Neural cell (in vitro differentiated cells): Measurements from ENCODE around the gene CIZ1. TPM values are rescaled to one million over a fixed set of nuclear protein-coding genes. Genes with fewer than 3 reads are reported as not detected.

ENCODE experiments used
- H2AFZ ChIP-seq: fragments of 200-600, 300-800 bp; sonication (generic), shearing (Covaris generic); 2 replicates; pipeline ENCODE4 v1.6.0; 2014; ENCODE audit warnings: low read depth, mild to moderate bottlenecking, antibody characterized with exemption, low read length, moderate library complexity
- H3F3A ChIP-seq: fragments of 200-600 bp; shearing (Covaris generic); 2 replicates; pipeline ENCODE4 v1.6.1; 2016; ENCODE audit warnings: mild to moderate bottlenecking, moderate library complexity, mixed read lengths, antibody characterized with exemption, low read length; ENCODE audit not compliant: insufficient read depth, poor library complexity, severe bottlenecking
- H3K27ac ChIP-seq: fragments of 200-600, 300-800 bp; sonication (generic), shearing (Covaris generic); 2 replicates; pipeline ENCODE4 v1.5.1; 2014; ENCODE audit warnings: mild to moderate bottlenecking, low read length, moderate library complexity
- H3K27me3 ChIP-seq: fragments of 300-800, 200-600 bp; sonication (generic), shearing (Covaris generic); 2 replicates; pipeline ENCODE4 v1.6.0; 2014; ENCODE audit warnings: mild to moderate bottlenecking, low read depth, low read length, moderate library complexity; ENCODE audit not compliant: insufficient read depth
- H3K36me3 ChIP-seq: fragments of 300-800, 200-600 bp; sonication (generic), shearing (Covaris generic); 2 replicates; pipeline ENCODE4 v1.5.1; 2014; ENCODE audit warnings: mild to moderate bottlenecking, antibody characterized with exemption, low read length, moderate library complexity; ENCODE audit not compliant: insufficient read depth
- H3K4me2 ChIP-seq: fragments of 300-800, 200-600 bp; sonication (generic), shearing (Covaris generic); 2 replicates; pipeline ENCODE4 v1.6.0; 2014; ENCODE audit warnings: mild to moderate bottlenecking, low read length
- H3K4me3 ChIP-seq: fragments of 300-800, 200-600 bp; sonication (generic), shearing (Covaris generic); 2 replicates; pipeline ENCODE4 v1.5.1; 2014; ENCODE audit warnings: mild to moderate bottlenecking, low read length, moderate library complexity
- H3K79me2 ChIP-seq: fragments of 200-600 bp; shearing (Covaris generic); replicated peaks from 2 replicates; pipeline ENCODE4 v1.6.0; 2014; ENCODE audit warnings: mild to moderate bottlenecking, low read length, moderate library complexity; ENCODE audit not compliant: insufficient read depth
- H3K9ac ChIP-seq: fragments of 300-800, 200-600 bp; sonication (generic), shearing (Covaris generic); 2 replicates; pipeline ENCODE4 v1.6.1; 2016; ENCODE audit warnings: mild to moderate bottlenecking, low read length, mixed read lengths
- H3K9me2 ChIP-seq: fragments of 200-600 bp; shearing (Covaris generic); 2 replicates; pipeline ENCODE4 v1.6.1; 2016; ENCODE audit warnings: mild to moderate bottlenecking, low read length, mixed read lengths; ENCODE audit not compliant: insufficient read depth
- H3K9me3 ChIP-seq: fragments of 200-600, 300-800 bp; sonication (generic), shearing (Covaris generic); 2 replicates; pipeline ENCODE4 v1.6.1; 2016; ENCODE audit warnings: mild to moderate bottlenecking, mixed run types, low read length, moderate library complexity, mixed read lengths
- H4K20me1 ChIP-seq: fragments of 200-600 bp; shearing (Covaris generic); 2 replicates; pipeline ENCODE4 v1.6.1; 2016; ENCODE audit warnings: mild to moderate bottlenecking, mixed run types; ENCODE audit not compliant: insufficient read depth
- EP300 ChIP-seq: fragments of 450-650 bp; conservative IDR thresholded peaks from 2 replicates; pipeline ENCODE4 v1.6.1; 2014; ENCODE audit warnings: antibody characterized with exemption, mild to moderate bottlenecking, moderate library complexity; ENCODE audit not compliant: poor library complexity, severe bottlenecking
- EZH2 ChIP-seq: fragments of 200-600, 300-800 bp; shearing (Covaris generic), sonication (generic); IDR thresholded peaks from 2 replicates; pipeline ENCODE4 v1.6.1; 2014; ENCODE audit warnings: antibody characterized with exemption, low read length, borderline replicate concordance, mild to moderate bottlenecking; ENCODE audit not compliant: insufficient read depth, poor library complexity, severe bottlenecking
- POLR2AphosphoS5 ChIP-seq: IDR thresholded peaks from 2 replicates; pipeline ENCODE4 v1.6.1; 2012
- REST ChIP-seq: IDR thresholded peaks from 2 replicates; pipeline ENCODE4 v1.6.1; 2012; ENCODE audit warnings: borderline replicate concordance
- SMC3 ChIP-seq: fragments of 450-650 bp; conservative IDR thresholded peaks from 2 replicates; pipeline ENCODE4 v1.6.1; 2014; ENCODE audit warnings: antibody characterized with exemption, mild to moderate bottlenecking, moderate library complexity; ENCODE audit not compliant: poor library complexity
- TAF1 ChIP-seq: IDR thresholded peaks from 2 replicates; pipeline ENCODE4 v1.6.1; 2012; ENCODE audit warnings: low read depth
- polyA plus RNA-seq: library from polyadenylated mRNA; depleted of rRNA; stranded (reverse); fragments of >200 nt; gene quantifications from 2 replicates; pipeline ENCODE4 v1.2.3, GENCODE V29; 2014

Gene CIZ1
- polyA plus RNA-seq, 1 donor from 2014 or later: 25.6 TPM

DNA sequence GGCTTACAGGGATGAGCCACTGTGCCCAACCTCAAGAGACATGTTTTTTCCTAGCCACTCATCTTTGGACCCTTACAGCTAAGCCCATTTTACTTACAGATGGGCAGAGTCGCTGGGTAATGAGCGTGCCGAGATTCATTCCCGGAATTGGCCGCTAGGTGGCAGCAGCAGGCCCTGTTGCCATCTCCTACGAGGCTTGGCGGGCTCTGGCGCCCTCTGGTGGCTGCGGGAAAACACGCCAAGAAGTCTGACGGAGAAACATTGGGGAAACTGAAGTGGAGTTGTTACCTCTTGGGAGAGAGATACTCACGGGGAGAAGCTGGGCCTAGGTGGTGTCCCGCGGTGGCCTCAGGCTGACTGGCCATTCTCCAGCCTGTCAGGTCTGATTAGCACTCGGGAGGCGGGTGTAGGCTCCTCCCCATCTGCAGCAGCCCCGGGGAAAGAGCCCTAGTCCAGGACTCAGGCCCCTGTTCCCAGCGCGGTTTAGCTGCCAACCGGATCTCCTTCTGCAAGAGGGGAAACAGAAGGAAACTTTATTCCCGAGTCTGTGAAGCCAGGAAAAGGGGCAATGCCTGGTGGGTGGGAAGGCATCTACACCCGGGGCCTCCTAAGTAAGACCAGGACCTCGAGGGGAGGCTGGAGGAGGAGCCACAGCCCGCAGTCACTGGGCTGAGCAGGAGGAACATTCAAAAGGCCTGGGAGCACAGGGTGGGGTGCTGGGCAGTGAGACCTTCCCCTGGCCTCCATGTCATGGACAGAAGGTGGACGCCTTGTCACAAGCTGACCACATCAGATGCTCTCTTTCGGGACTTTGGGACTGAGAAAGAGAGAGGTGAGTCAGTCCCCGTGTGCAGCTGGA lies 73.5 kb downstream of the CIZ1 start (continued):
- no peak for TF ChIP-seq TAF1
- TF ChIP-seq POLR2AphosphoS5: no peak

DNA sequence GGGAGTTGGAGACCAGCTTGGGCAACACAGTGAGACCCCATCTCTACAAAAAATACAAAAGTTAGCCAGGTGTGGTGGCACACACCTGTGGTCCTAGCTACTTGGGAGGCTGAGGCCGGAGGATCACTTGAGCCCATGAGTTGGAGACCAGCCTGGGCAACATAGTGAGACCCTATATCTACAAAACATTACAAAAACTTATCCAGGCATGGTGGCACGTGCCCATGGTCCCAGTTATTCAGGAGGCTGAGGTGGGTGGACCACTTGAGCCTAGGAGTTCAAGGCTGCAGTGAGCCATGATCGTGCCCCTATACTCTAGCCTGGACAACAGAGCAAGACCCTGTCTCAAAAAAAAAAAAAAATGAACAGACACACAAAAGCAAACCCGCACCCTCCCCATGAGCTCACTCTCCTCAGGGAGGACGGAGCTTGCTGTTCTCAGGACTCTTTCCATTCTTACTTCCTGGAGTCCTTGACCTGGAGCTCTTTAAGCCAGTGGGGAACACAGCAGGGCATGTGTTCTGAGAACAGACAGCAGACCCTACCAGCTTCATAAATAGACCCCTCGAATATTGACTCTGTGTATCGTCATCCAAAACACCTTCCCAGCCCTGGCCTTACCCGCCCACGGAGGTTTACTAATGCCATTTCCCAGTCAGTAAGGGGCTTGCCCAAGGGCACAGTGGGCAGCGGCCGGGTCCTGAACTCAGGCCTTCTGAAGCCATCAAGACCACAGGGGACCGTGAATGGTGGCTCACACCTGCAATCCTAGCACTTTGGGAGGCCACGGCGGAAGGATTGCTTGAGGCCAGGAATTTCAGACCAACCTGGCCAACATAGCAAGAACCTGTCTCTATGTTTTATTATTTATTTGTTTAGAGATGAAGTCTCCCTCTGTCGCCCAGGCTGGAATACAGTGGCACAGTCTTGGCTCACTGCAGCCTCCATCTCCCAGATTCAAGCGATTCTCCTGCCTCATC lies 75.0 kb downstream of the CIZ1 start:
- Histone ChIP-seq H3K27me3 (no peaks in the 10 kb centered on the region), H3K9me3 (no peaks in the 10 kb centered on the region), H2AFZ (no peak overlapping the region), H3K4me2 (no peak overlapping the region), H3K4me3 (no peak overlapping the region), H3K9ac (no peak overlapping the region), H3K9me2 (no peaks in the 10 kb centered on the region), H3F3A (no peaks in the 10 kb centered on the region), H4K20me1 (no peaks in the 10 kb centered on the region), H3K36me3 (no peaks in the 10 kb centered on the region), H3K27ac (no peak overlapping the region), H3K79me2 (no peaks in the 10 kb centered on the region)
- TF ChIP-seq EP300: no peak
- no peak for TF ChIP-seq POLR2AphosphoS5
- TF ChIP-seq REST: no peak
- TF ChIP-seq EZH2: no peak
- TF ChIP-seq SMC3: no peak
- no peak for TF ChIP-seq TAF1

Other genes starting within 250 kb of the CIZ1 start
- gene EEIG1, start 210.6 kb downstream of the CIZ1 start, polyA plus RNA-seq: 6.7 and 18.5 TPM in 2 replicates
- 9.9 and 10.2 TPM in 2 replicates for gene NAIF1, start 124.3 kb downstream of the CIZ1 start, polyA plus RNA-seq
- 43.7 and 50.7 TPM in 2 replicates for gene SLC25A25, start 123.3 kb downstream of the CIZ1 start, polyA plus RNA-seq
- gene PTGES2, start 63.8 kb downstream of the CIZ1 start, polyA plus RNA-seq: 55.9 and 68.0 TPM in 2 replicates
- gene LCN2, start 42.1 kb downstream of the CIZ1 start, polyA plus RNA-seq: not detected in 2 replicates
- 270 and 330 TPM in 2 replicates for gene BBLN, start 31.3 kb downstream of the CIZ1 start, polyA plus RNA-seq
- gene DNM1, start 11.8 kb upstream of the CIZ1 start, polyA plus RNA-seq: 104 and 180 TPM in 2 replicates
- 44.3 and 46.3 TPM in 2 replicates for gene GOLGA2, start 84.4 kb upstream of the CIZ1 start, polyA plus RNA-seq
- gene SWI5, start 84.7 kb upstream of the CIZ1 start, polyA plus RNA-seq: 43.0 and 67.1 TPM in 2 replicates
- gene TRUB2, start 130.9 kb upstream of the CIZ1 start, polyA plus RNA-seq: 22.3 and 31.0 TPM in 2 replicates
- 94.5 and 108 TPM in 2 replicates for gene COQ4, start 131.3 kb upstream of the CIZ1 start, polyA plus RNA-seq
- gene SLC27A4, start 149.0 kb upstream of the CIZ1 start, polyA plus RNA-seq: 31.6 and 34.2 TPM in 2 replicates
- gene URM1, start 179.8 kb upstream of the CIZ1 start, polyA plus RNA-seq: 66.0 and 80.8 TPM in 2 replicates
- gene CERCAM, start 229.3 kb upstream of the CIZ1 start, polyA plus RNA-seq: 1.1 and 1.8 TPM in 2 replicates